K562 (cell line): ENCODE results near the gene METRN. TPM values are rescaled to one million over a fixed set of nuclear protein-coding genes. Genes with fewer than 3 reads are reported as not detected.

Source experiments
- ATAC-seq: fragments of 200-7000 bp; cut with Tn5 transposase; 3 replicates; pipeline ENCODE4 v1.9.1; 2020; ENCODE audit warnings: moderate library complexity
- BruUV-seq: library from RNA; stranded (reverse); fragments of 400-500 nt; replicated peaks from 2 replicates; lab custom pipeline; 2021; lab: Mats Ljungman, UMichigan
- CTCF ChIA-PET: fragments of 300-600 bp; formaldehyde crosslinking; extraction: SDS; loops from one replicate; lab custom pipeline; 2021; ENCODE audit warnings: low intra/inter-chr PET ratio; lab: Yijun Ruan, JAX
- POLR2A ChIA-PET: fragments of 300-600, 350-650 bp; sonication (Branson Sonifier 250); formaldehyde crosslinking; extraction: SDS; loops from one replicate; lab custom pipeline; 2021; ENCODE audit warnings: antibody characterized with exemption, inconsistent platforms; lab: Yijun Ruan, JAX
- DNase-seq, 4 experiments: peaks; one replicate each; pipeline versions ENCODE4 v3.0.0 to v3.0.0-alpha.2; 2011 to 2018; ENCODE audit warnings: low spot score in 3 of 4, mixed read lengths in 3 of 4; ENCODE audit errors: extremely low read depth in 1 of 4
- FAIRE-seq: peaks from 2 replicates; lab custom pipeline; 2011; peaks lifted over from hg19 to GRCh38; lab: Jason Lieb, UNC
- H2AFZ ChIP-seq: 2 replicates; pipeline ENCODE4 v1.6.0; 2011; ENCODE audit warnings: low read depth, low read length, control low read depth, inconsistent platforms
- H3K27ac ChIP-seq: fragments of 200-600 bp; 3 replicates; pipeline ENCODE4 v1.8.0; 2011; ENCODE audit warnings: low read depth, mild to moderate bottlenecking, control low read depth, inconsistent platforms, low read length, moderate library complexity, mixed read lengths; ENCODE audit errors: extremely low read depth
- H3K27me3 ChIP-seq, 2 experiments: fragments of 300-600 bp in 1 of 2; 2 replicates in 1 of 2; 3 replicates in 1 of 2; pipeline versions ENCODE4 v1.6.0 to v1.8.0; 2011; ENCODE audit warnings: inconsistent platforms in 2 of 2, low read length in 2 of 2, mild to moderate bottlenecking in 1 of 2, mixed read lengths in 1 of 2, moderate library complexity in 1 of 2; ENCODE audit not compliant: control insufficient read depth in 2 of 2, insufficient read depth in 2 of 2
- H3K36me3 ChIP-seq: fragments of 300-600 bp; 3 replicates; pipeline ENCODE4 v1.8.0; 2011; ENCODE audit warnings: mild to moderate bottlenecking, low read length, inconsistent platforms; ENCODE audit not compliant: control insufficient read depth, insufficient read depth
- H3K4me1 ChIP-seq, 2 experiments: fragments of 200-600 bp in 1 of 2; replicated peaks in 1 of 2; 2 replicates in 1 of 2; 3 replicates in 1 of 2; pipeline versions ENCODE4 v1.5.1 to v1.8.0; 2011; ENCODE audit warnings: inconsistent platforms in 2 of 2, low read length in 2 of 2, mild to moderate bottlenecking in 1 of 2, mixed read lengths in 1 of 2, moderate library complexity in 1 of 2; ENCODE audit not compliant: control insufficient read depth in 2 of 2, insufficient read depth in 2 of 2
- H3K4me2 ChIP-seq: 2 replicates; pipeline ENCODE4 v1.6.1; 2011; ENCODE audit warnings: low read length, control low read depth, inconsistent platforms, mixed read lengths; ENCODE audit not compliant: insufficient read depth
- H3K4me3 ChIP-seq: fragments of 200-600 bp; sonication (generic), shearing (Covaris generic); 2 replicates; pipeline ENCODE4 v1.5.1; 2016; ENCODE audit warnings: control low read depth, inconsistent platforms
- H3K79me2 ChIP-seq: fragments of 200-600 bp; 3 replicates; pipeline ENCODE4 v1.8.0; 2011; ENCODE audit warnings: low read length, inconsistent platforms; ENCODE audit not compliant: control insufficient read depth, insufficient read depth
- H3K9ac ChIP-seq, 2 experiments: 2 replicates each; pipeline versions ENCODE4 v1.6.0 to v1.6.1; 2011; ENCODE audit warnings: low read depth in 2 of 2, low read length in 2 of 2, control low read depth in 1 of 2, inconsistent platforms in 1 of 2, mild to moderate bottlenecking in 1 of 2, mixed read lengths in 1 of 2; ENCODE audit not compliant: insufficient read depth in 1 of 2
- H3K9me1 ChIP-seq: one replicate; pipeline ENCODE4 v1.6.0; 2011; ENCODE audit warnings: inconsistent platforms, mild to moderate bottlenecking, low read length, moderate library complexity; ENCODE audit not compliant: control insufficient read depth, insufficient read depth
- H3K9me3 ChIP-seq: replicated peaks from 2 replicates; pipeline ENCODE4 v1.5.1; 2011; ENCODE audit warnings: low read depth, low read length, inconsistent platforms; ENCODE audit not compliant: control insufficient read depth, insufficient read depth
- H4K20me1 ChIP-seq: replicated peaks from 2 replicates; pipeline ENCODE4 v1.6.1; 2011; ENCODE audit warnings: low read length, inconsistent platforms, mixed read lengths; ENCODE audit not compliant: control insufficient read depth, insufficient read depth
- BRD9 ChIP-seq: fragments of 450-650 bp; IDR thresholded peaks from 2 replicates; pipeline ENCODE4 v1.6.1; 2018; ENCODE audit warnings: low read depth; ENCODE audit not compliant: partially characterized antibody
- EWSR1 ChIP-seq: fragments of 450-650 bp; IDR thresholded peaks from 2 replicates; pipeline ENCODE4 v1.6.1; 2018; ENCODE audit warnings: borderline replicate concordance, mild to moderate bottlenecking, low read depth, moderate library complexity; ENCODE audit not compliant: partially characterized antibody
- HDAC1 ChIP-seq, 2 experiments: fragments of 450-650 bp; IDR thresholded peaks; 2 replicates each; pipeline ENCODE4 v1.6.1; 2016 to 2017; ENCODE audit warnings: inconsistent platforms in 1 of 2, mild to moderate bottlenecking in 1 of 2, moderate library complexity in 1 of 2
- NFE2 ChIP-seq: IDR thresholded peaks from 2 replicates; pipeline ENCODE4 v1.6.1; 2014; ENCODE audit warnings: antibody characterized with exemption, low read depth
- POLR2H ChIP-seq: IDR thresholded peaks from 2 replicates; pipeline ENCODE4 v1.6.1; 2016; ENCODE audit warnings: missing genetic modification characterization, low read depth, mild to moderate bottlenecking, control low read depth, missing compliant biosample characterization, moderate library complexity
- SRSF1 ChIP-seq: fragments of 200-400 bp; formaldehyde crosslinking; IDR thresholded peaks from 2 replicates; pipeline ENCODE4 v1.6.1; 2017; ENCODE audit warnings: mild to moderate bottlenecking, low read depth, low read length, moderate library complexity
- TAL1 ChIP-seq: fragments of 450-650 bp; IDR thresholded peaks from 2 replicates; pipeline ENCODE4 v1.6.1; 2016; ENCODE audit warnings: mild to moderate bottlenecking
- TCF7L2 ChIP-seq: fragments of 150-350 bp; IDR thresholded peaks from 2 replicates; pipeline ENCODE4 v1.6.1; 2016; ENCODE audit warnings: low read depth, mild to moderate bottlenecking, low read length, moderate library complexity
- ZBED1 ChIP-seq: IDR thresholded peaks from 2 replicates; pipeline ENCODE4 v1.6.1; 2014
- ZNF133 ChIP-seq: fragments of 250-450 bp; sonication (Bioruptor Pico); IDR thresholded peaks from 2 replicates; pipeline ENCODE4 v1.4.0; 2020; ENCODE audit warnings: mild to moderate bottlenecking
- ZNF217 ChIP-seq: sonication (generic); formaldehyde crosslinking; IDR thresholded peaks from 2 replicates; pipeline ENCODE4 v1.8.0; 2022; ENCODE audit warnings: mild to moderate bottlenecking, missing genetic modification reagents
- ZNF23 ChIP-seq: fragments of 250-450 bp; sonication (Bioruptor Pico); IDR thresholded peaks from 2 replicates; pipeline ENCODE4 v1.4.0; 2020; ENCODE audit warnings: mild to moderate bottlenecking
- WGBS: fragments of 100-300 bp; shearing (Covaris generic); methylation state at CpG from one replicate; pipeline ENCODE4 v1.1.6; 2016; ENCODE audit warnings: low coverage, mixed read lengths; ENCODE audit not compliant: insufficient coverage; ENCODE audit errors: missing lambda C conversion rate; 5-methylcytosine and 5-hydroxymethylcytosine counted together
- in situ Hi-C: fragments of 300-500 bp; cut with MboI; formaldehyde crosslinking; loops from 4 replicates; pipeline ENCODE4 v1.15.0; 2018; ENCODE audit warnings: inconsistent platforms, mixed read lengths
- intact Hi-C: fragments of 100-400 bp; cut with micrococcal nuclease; formaldehyde crosslinking; loops from 2 replicates; pipeline ENCODE4 v1.14.2; 2022
- polyA plus RNA-seq, 8 experiments: library from polyadenylated mRNA; depleted of rRNA in 4 of 8; stranded (reverse) in 5 of 8; unstranded in 3 of 8; fragments of >200 nt; fragmentation: Nextera tagmentation in 2 of 8; fragmentation: Illumina TruSeq in 1 of 8; extraction: Ambion mirVana in 2 of 8; extraction: Trizol in 1 of 8; gene quantifications; 2 replicates each; pipeline versions ENCODE4 v1.2.1 to v1.2.3, GENCODE V29; 2011 to 2014; ENCODE audit warnings: inconsistent platforms in 1 of 8, missing spikeins in 1 of 8
- total RNA-seq, 7 experiments: library from RNA; depleted of rRNA in 6 of 7; stranded (reverse); fragments of >200 nt in 6 of 7; fragmentation: Illumina TruSeq in 2 of 7; extraction: Trizol in 2 of 7; gene quantifications; 2 replicates each; pipeline versions ENCODE4 v1.2.1 to v1.2.3, GENCODE V29; 2011 to 2021; ENCODE audit warnings: low replicate concordance in 1 of 7
- TF ChIP-seq, protein P1 (sequence below): sonication (generic); formaldehyde crosslinking; IDR thresholded peaks from 2 replicates; pipeline ENCODE4 v1.8.1; 2023; ENCODE audit warnings: mild to moderate bottlenecking, missing genetic modification reagents, moderate library complexity
- TF ChIP-seq, protein P2 (sequence below): fragments of 250-450 bp; sonication (Bioruptor Pico); IDR thresholded peaks from 2 replicates; pipeline ENCODE4 v1.4.0; 2020; ENCODE audit warnings: borderline replicate concordance

METRN gene
- total and polyA plus RNA-seq, 9 of the 15 experiments (the other 6 are each of a cell fraction or from before 2014, with no cell fraction given): 0.20 to 89.8 (median 15.4) TPM

GRCh38 chr16:740764-741505 lies 26.0 kb downstream of the METRN start, which contains the start of gene CIAO3:
Gene CIAO3, minus strand, starts transcription at chr16:740997. Its CDS starts 12 bp downstream, at chr16:740985.
- ChIA-PET CTCF (interaction anchor here (0.9 to 1.1 kb wide), 2 partner anchors 26 to 349 kb away, joined by 3 to 4 read pairs; partner anchors contain the start of gene METRN), POLR2A (interaction anchor here (0.5 to 1.9 kb wide), 10 partner anchors 9 to 47 kb away, joined by 3 to 11 read pairs (median 4); no protein-coding TSS in a partner anchor)
- in situ Hi-C loops: loop anchor here (5.0 kb wide), 1 partner anchor 46 kb away; the partner anchor contains the start of genes CHTF18 and RPUSD1
- no peaks in the 10 kb centered on the region for H3K27me3 ChIP-seq
- FAIRE-seq (peak; percentile 80), ATAC-seq (peak; percentile 93), DNase-seq (peak; percentile 94 to 95 (median 94))
- peak within 1 kb of the TSS; percentile 87 to 95 for H3K9ac ChIP-seq
- intact Hi-C loops: no loop called here
- H3K36me3 ChIP-seq: peaks cover 32% of the 10 kb centered on the region; the same call in 2 of the 3 replicates
- peak within 1 kb of the TSS; percentile 90 for H3K27ac ChIP-seq
- under 1% methylated on average over 52 of the region's 79 CpGs for WGBS
- BruUV-seq: TSS peak; percentile 83
- peaks cover 6% of the 10 kb centered on the region for H3K9me1 ChIP-seq
- peak within 1 kb of the TSS; percentile 86 for H2AFZ ChIP-seq
- peak within 1 kb of the TSS; percentile 96 for H3K4me3 ChIP-seq
- peak within 1 kb of the TSS; percentile 85 for H3K4me2 ChIP-seq
- no peaks in the 10 kb centered on the region for H3K9me3 ChIP-seq
- H3K79me2 ChIP-seq: peaks cover 15% of the 10 kb centered on the region
- no peaks in the 10 kb centered on the region; the same call in 1 of the 2 replicates for H4K20me1 ChIP-seq
- peaks cover 18 to 78% of the 10 kb centered on the region in 2 experiments for H3K4me1 ChIP-seq
- TF ChIP-seq, protein P1, sequence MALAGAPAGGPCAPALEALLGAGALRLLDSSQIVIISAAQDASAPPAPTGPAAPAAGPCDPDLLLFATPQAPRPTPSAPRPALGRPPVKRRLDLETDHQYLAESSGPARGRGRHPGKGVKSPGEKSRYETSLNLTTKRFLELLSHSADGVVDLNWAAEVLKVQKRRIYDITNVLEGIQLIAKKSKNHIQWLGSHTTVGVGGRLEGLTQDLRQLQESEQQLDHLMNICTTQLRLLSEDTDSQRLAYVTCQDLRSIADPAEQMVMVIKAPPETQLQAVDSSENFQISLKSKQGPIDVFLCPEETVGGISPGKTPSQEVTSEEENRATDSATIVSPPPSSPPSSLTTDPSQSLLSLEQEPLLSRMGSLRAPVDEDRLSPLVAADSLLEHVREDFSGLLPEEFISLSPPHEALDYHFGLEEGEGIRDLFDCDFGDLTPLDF (CRISPR knock-in tag): peak; percentile 70; the same call in 1 of the 2 replicates
- peak; percentile 46 for TF ChIP-seq NFE2
- TF ChIP-seq, protein P2, sequence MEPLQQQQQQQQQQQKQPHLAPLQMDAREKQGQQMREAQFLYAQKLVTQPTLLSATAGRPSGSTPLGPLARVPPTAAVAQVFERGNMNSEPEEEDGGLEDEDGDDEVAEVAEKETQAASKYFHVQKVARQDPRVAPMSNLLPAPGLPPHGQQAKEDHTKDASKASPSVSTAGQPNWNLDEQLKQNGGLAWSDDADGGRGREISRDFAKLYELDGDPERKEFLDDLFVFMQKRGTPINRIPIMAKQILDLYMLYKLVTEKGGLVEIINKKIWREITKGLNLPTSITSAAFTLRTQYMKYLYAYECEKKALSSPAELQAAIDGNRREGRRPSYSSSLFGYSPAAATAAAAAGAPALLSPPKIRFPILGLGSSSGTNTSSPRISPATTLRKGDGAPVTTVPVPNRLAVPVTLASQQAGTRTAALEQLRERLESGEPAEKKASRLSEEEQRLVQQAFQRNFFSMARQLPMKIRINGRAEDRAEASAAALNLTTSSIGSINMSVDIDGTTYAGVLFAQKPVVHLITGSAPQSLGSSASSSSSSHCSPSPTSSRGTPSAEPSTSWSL (CRISPR knock-in tag): no peak
- TF ChIP-seq SRSF1: no peak
- TF ChIP-seq ZNF133: no peak
- TF ChIP-seq ZNF217 (CRISPR knock-in tag): no peak
- no peak for TF ChIP-seq BRD9
- no peak for TF ChIP-seq ZNF23 (CRISPR knock-in tag)
- 0 out of 2 replicates have a peak, but pooled peaks have one; percentile 11 for TF ChIP-seq TCF7L2
- no peak for TF ChIP-seq EWSR1
- no peak for TF ChIP-seq TAL1
- TF ChIP-seq ZBED1: no peak
- TF ChIP-seq POLR2H (tag): no peak
- TF ChIP-seq HDAC1 (IDR thresholded peaks at IDR 0.05): peak in 1 of 2 experiments; percentile 28; a peak in 1 of 4 replicates
